NCI-H2227 treated with DMSO at 0.1 percent for 48 hours (cell line): ENCODE data around the gene EPAS1.

Source experiments
- DNase-seq: peaks from one replicate; lab custom pipeline; 2025; lab: John Stamatoyannopoulos, UW

Gene EPAS1

GRCh38 chr2:46296840-46297545 lies at the start of gene EPAS1:
TSS of gene EPAS1 (plus strand) at chr2:46297407. CDS start at chr2:46297912, 505 bp downstream.
- DNase-seq, result no peak

GRCh38 chr2:46248171-46248570 lies 49.0 kb upstream of the EPAS1 start:
- no peak for DNase-seq

DNA sequence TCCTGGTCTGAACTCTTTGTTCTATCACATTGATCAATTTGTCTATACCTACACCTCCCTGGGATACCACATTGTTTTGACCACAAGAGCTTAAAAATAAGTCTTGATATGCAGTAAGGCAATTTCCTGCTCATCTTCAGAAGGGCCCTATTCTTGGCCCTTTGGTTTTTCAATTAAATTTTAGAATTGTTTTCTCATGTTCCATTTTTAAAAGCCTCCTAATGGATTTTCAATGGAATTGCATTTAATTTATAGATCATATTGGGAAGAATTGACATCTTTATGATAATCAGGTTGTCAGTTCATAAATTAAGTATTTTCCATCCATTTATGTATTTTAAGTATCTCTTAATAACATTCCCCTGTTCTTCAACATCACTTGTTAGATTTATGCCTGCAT lies 47.6 kb upstream of the EPAS1 start:
- DNase-seq, result no peak

- no peak for DNase-seq
Observed at GRCh38 chr2:46252891-46253659, 44.1 kb upstream of the EPAS1 start.

GRCh38 chr2:46254474-46254873 lies 42.7 kb upstream of the EPAS1 start:
- no peak for DNase-seq

GRCh38 chr2:46256563-46257142 lies 40.6 kb upstream of the EPAS1 start:
- DNase-seq, result no peak

DNA sequence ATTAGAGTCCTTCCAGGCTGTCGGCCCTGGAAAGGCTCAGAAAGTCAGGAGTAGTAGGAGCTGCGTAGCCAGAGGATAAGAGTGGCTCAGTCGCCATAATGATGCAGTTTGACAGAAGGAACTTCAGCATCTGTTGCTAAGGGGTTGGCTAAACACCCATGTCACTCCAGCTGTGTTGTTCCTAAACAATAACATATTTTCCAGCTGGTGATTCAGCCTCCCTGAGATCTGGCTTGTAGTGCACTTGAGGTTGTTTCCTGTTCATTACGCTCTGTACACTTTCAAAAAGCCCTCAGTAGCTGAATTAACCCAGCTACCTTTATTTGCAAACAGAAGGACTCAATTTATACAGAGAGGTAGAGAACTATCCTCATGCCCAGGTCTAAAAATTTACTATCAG lies 39.7 kb upstream of the EPAS1 start:
- no peak for DNase-seq

- DNase-seq, result no peak
Observed at GRCh38 chr2:46257980-46258379, 39.2 kb upstream of the EPAS1 start.

GRCh38 chr2:46258937-46259776 lies 38.0 kb upstream of the EPAS1 start:
- DNase-seq, result no peak

GRCh38 chr2:46259777-46260168 lies 37.4 kb upstream of the EPAS1 start:
- DNase-seq, result no peak

DNA sequence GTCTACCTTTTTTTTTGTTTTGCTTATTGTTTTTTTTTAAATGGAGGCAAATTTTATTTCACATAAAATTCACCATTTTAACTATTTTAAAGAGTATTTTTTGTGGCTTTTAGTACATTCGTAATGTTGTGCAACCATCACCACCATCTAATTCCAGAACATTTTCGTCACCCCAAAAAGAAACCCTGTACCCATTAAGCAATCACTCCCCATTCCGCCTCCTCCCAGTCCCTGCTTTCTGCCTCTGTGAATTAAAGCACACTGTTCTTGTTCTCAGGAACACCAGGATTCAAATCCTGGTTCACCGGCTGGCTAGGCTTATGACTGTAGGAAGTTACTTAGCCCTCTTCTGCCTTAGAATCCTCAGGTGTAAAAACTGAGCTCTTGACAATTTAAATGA lies 36.9 kb upstream of the EPAS1 start:
- no peak for DNase-seq

DNA sequence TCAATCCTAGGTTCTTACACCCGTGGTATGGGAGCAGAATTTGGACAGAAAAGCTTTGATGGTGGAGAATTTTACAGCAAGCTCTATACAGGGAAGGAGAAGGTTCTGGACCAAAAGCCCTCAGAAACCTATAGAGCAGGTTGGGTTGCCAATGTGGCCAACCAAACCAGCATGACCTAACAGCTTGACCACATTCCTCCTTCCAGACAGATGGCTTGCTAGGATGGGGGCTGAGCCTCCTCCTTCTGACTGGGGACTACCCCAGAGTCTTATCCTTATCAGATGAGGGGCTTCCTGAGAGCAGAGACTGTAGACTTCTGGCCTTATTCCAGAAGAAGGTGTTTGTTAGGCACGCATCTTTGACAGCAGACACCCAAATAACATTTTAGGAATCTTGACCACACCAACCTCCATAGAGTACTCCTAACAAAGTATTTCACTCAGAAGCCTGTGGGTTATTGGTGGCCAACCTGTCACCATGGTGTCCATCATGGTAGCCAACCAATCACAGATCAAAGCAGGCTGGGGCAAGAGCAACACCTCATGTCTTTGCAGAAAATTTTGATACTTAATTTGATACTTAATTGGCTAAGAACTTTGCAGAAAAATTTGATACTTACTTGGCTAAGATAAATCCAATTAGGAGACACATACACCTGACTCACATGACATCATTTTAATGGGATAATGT lies 34.8 kb upstream of the EPAS1 start:
- no peak for DNase-seq

DNA sequence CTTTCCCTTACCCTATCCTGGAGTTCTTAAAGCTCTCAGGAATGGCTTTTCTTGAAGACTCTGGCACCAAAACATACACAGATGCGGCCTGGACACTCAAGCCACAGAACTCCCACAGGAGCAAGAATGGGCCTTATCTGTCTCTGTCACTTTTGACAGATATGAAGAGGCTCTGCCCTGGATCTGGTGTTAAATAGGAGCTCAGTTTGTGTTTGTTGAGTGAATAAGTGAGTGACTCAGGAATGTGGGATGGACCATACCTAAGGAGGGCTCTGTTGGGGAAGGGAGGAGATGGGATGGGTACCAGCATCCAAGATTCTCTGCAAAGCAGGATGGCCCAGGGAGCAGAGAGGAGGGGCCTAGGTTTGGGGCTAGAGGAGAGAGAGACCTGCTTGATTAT lies 33.9 kb upstream of the EPAS1 start:
- no peak for DNase-seq

DNA sequence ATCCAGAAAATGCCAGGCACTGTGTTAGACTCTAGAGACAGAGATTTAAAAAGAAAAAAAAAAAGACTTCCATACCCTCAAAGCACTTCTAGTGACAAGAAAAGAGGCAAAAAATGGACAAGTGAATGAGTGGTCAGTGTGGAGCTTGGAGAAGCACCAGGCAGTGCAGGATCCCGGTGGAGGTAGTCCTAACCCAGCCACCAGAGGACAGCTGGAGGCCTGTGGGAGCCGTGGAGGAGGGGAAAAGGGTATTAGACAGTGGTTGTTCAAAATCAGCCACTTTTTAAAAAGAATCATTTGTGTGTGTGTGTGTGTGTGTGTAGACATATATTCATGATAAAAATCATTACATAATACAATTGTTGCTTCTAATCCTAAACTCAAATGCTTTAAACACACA lies 32.8 kb upstream of the EPAS1 start:
- no peak for DNase-seq

GRCh38 chr2:46266134-46266533 lies 31.1 kb upstream of the EPAS1 start:
- no peak for DNase-seq

- DNase-seq, result no peak
Observed at GRCh38 chr2:46267616-46268015, 29.6 kb upstream of the EPAS1 start.

GRCh38 chr2:46268196-46268595 lies 29.0 kb upstream of the EPAS1 start:
- DNase-seq, result no peak

- DNase-seq, result no peak
Observed at GRCh38 chr2:46269001-46269400, 28.2 kb upstream of the EPAS1 start.

GRCh38 chr2:46269544-46270273 lies 27.5 kb upstream of the EPAS1 start:
- DNase-seq, result no peak

DNA sequence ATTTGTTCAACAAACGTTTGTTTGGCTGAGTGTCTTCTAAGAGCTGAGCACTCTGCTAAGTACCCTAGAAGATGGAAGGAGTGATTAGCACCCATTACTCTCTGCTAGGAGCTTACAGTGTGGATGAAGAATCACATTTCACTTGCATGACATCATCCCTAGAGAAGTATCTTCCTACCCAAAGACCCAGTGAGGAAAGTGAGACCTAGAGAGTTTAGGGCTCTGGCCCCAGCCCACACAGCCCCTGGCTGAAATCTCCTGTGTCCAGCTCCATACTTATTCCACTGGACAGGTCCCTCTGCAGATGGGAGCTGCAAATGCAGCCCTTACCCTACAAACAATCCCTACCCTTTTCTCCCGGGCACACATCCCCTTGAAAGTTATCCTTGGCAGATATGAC lies 26.8 kb upstream of the EPAS1 start:
- DNase-seq, result no peak

DNA sequence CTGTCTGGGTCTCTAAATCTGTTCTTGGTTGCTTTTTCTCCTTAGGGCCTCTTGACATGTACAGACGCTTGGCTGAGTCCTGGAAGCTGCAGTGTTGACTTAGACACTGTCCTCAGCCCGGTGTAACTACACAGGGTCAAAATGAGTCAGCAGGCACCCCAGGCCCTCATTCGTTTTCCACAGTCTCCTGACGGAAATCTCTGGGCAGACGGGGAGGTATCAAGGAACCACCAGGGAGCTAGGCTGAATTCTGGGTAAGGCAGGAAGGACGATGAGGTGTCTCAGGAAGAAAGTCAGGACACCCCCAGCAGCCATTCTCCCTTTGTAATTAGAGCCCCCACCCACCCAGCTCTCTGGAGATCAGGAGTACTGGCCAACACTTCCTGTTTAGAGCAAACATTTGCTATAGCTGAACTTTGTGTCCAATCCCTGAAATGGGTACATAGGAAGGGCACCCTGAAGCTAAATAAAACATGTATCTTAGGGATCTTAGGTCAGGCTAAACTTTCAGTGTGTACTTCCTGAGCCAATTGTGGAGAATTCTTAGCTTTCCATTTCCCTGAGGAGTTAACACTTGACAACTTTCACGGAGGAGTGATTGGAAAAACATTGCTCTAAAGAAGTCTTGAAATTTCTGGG lies 23.9 kb upstream of the EPAS1 start:
- no peak for DNase-seq
